Left lobe of liver (tissue), 2 donors: ENCODE results near the gene RPS6KB2. TPM values are rescaled to one million over a fixed set of nuclear protein-coding genes. Genes with fewer than 3 reads are reported as not detected.

Experiments used
- ATAC-seq: fragments of 200-7000 bp; cut with Tn5 transposase; one replicate; pipeline ENCODE4 v1.9.1; 2020; ENCODE audit warnings: mild to moderate bottlenecking, moderate library complexity
- DNase-seq: peaks from one replicate; pipeline ENCODE4 v3.0.0-alpha.2; 2020; ENCODE audit warnings: low spot score
- total RNA-seq: library from RNA; stranded (reverse); gene quantifications from one replicate; pipeline ENCODE4 v1.2.1, GENCODE V29; 2021
- donor health status: DM: no; HTN: no; CAD: no; lungs with moderate emphysema.
- donor health status: DM: no; HTN: yes; CAD: no.

RPS6KB2 gene
- total RNA-seq, 1 donor from 2014 or later, result 31.5 TPM

- ATAC-seq (no peak), DNase-seq (no peak)
Observed at GRCh38 chr11:67423891-67424613, 4.2 kb upstream of the RPS6KB2 start.

GRCh38 chr11:67427364-67427859, 882 bp upstream of the RPS6KB2 start:
- peak; percentile 55 for ATAC-seq
- DNase-seq, result peak; percentile 65

GRCh38 chr11:67429038-67429668, 859 bp downstream of the RPS6KB2 start:
- DNase-seq (no peak), ATAC-seq (no peak)

- no peak for DNase-seq
- no peak for ATAC-seq
Observed at GRCh38 chr11:67429722-67430121, 1.4 kb downstream of the RPS6KB2 start.

- DNase-seq (no peak), ATAC-seq (no peak)
Observed at GRCh38 chr11:67431346-67432249, 3.3 kb downstream of the RPS6KB2 start.

- ATAC-seq, result no peak
- no peak for DNase-seq
Observed at GRCh38 chr11:67432655-67433349, 4.5 kb downstream of the RPS6KB2 start.

GRCh38 chr11:67433536-67434394, 5.5 kb downstream of the RPS6KB2 start:
- ATAC-seq, result no peak
- no peak for DNase-seq

GRCh38 chr11:67434395-67434881, 6.1 kb downstream of the RPS6KB2 start:
- DNase-seq (no peak), ATAC-seq (no peak)

GRCh38 chr11:67435031-67435726, 6.9 kb downstream of the RPS6KB2 start:
- DNase-seq (no peak), ATAC-seq (no peak)

- DNase-seq (no peak), ATAC-seq (no peak)
Observed at GRCh38 chr11:67435727-67436458, 7.6 kb downstream of the RPS6KB2 start.

- ATAC-seq (peak; percentile 6), DNase-seq (no peak)
Observed at GRCh38 chr11:67436459-67437081, 8.3 kb downstream of the RPS6KB2 start.

- ATAC-seq, result no peak
- no peak for DNase-seq
Observed at GRCh38 chr11:67437082-67437808, 9.0 kb downstream of the RPS6KB2 start, which contains the start of gene PTPRCAP. Gene PTPRCAP (minus strand): TSS chr11:67437682. CDS start chr11:67437619, 63 bp downstream.

- DNase-seq (no peak), ATAC-seq (no peak)
Observed at GRCh38 chr11:67437809-67438157, 9.5 kb downstream of the RPS6KB2 start.

GRCh38 chr11:67438158-67438902, 10.0 kb downstream of the RPS6KB2 start:
- ATAC-seq, result no peak
- DNase-seq, result no peak

- DNase-seq (no peak), ATAC-seq (peak; percentile 1)
Observed at GRCh38 chr11:67439321-67440228, 11.3 kb downstream of the RPS6KB2 start.
